ENCODE measurements around the gene CDH3. TPM values are rescaled to one million over a fixed set of nuclear protein-coding genes. Genes with fewer than 3 reads are reported as not detected.
A peak's percentile ranks its signal among the peaks of the same experiment; 100 is the strongest.
"Not testable (repeated sequence)": the region's sequence is repeated elsewhere in the genome, so short reads cannot be mapped to it uniquely, and the experiment has no call there.

The CDH3 gene
- total and polyA plus RNA-seq, 10 of the 15 experiments (the other 5 are each of a cell fraction or from before 2014, with no cell fraction given): 0.05 to 0.44 (median 0.12) TPM; not detected in 5

DNA sequence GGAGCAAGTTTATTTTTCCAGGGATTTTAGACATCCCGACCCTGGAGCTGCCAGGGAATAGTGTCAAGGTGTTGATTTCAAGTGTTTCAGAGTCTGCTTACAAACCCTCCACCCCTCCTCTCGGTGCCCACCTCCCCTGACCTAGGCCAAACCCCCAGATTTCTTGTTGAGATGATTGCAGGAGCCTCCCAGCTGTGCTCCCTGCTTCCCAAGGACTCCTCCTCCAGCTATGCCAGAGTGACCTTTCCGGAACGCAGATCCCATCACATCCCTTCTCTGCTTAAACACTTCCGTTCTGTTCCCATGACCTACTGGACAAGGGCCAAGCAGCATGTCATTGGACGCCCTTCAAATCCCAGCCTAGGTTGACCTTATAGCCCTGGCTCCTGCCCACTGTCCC, 68.3 kb downstream of the CDH3 start (continued):
- TF ChIP-seq BMI1 (IDR thresholded peaks at IDR 0.05; ENCODE audit: borderline replicate concordance): no peak
- TF ChIP-seq MTA3 (IDR thresholded peaks at IDR 0.05; ENCODE audit: borderline replicate concordance, low read length): no peak
- TF ChIP-seq NFYB (IDR thresholded peaks at IDR 0.05; ENCODE audit: insufficient read depth, low read depth, low read length): no peak
- TF ChIP-seq RUNX3 (IDR thresholded peaks at IDR 0.05; ENCODE audit: low read length): no peak
- TF ChIP-seq REST (IDR thresholded peaks at IDR 0.05; ENCODE audit: low read depth, low read length): no peak

- no peak overlapping the region for H3K4me2 ChIP-seq (ENCODE audit: control insufficient read depth, insufficient read depth)
- H3K79me2 ChIP-seq (ENCODE audit: control insufficient read depth, insufficient read depth, low read length): no peaks in the 10 kb centered on the region
- in situ Hi-C loops (cut with MboI): no loop called here
- SMC1A ChIA-PET (ENCODE audit: uncharacterized antibody, unreplicated experiment): interaction anchor here (1.4 kb wide), 1 partner anchor 41 kb away, joined by 3 read pairs; no protein-coding TSS in a partner anchor
- H3K9ac ChIP-seq (ENCODE audit: control insufficient read depth, insufficient read depth, low read length): no peak overlapping the region
- H2AFZ ChIP-seq (ENCODE audit: control insufficient read depth, low read depth, low read length): no peak overlapping the region
- H3K4me1 ChIP-seq (ENCODE audit: control insufficient read depth, insufficient read depth, low read length): peaks cover 16% of the 10 kb centered on the region
- CTCF ChIA-PET: interaction anchor here (0.6 to 1.4 kb wide), 3 partner anchors 11 to 30 kb away, joined by 3 to 4 read pairs (median 3); no protein-coding TSS in a partner anchor
- H3K4me3 ChIP-seq: no peak overlapping the region
- FAIRE-seq: no peak
- no TSS peak for BruUV-seq (replicated peaks)
- no peak for DNase-seq (ENCODE audit: low read depth, low spot score)
- RAD21 ChIA-PET (ENCODE audit: unreplicated experiment): no interaction called here
- WGBS (ENCODE audit: insufficient coverage, insufficient replicate concordance, low lambda C conversion rate, missing lambda C conversion rate): 65% methylated on average over 5 of the region's 5 CpGs
- POLR2A ChIA-PET: interaction anchor here (0.7 kb wide), 1 partner anchor 8 kb away, joined by 4 read pairs; no protein-coding TSS in a partner anchor
- TF ChIP-seq HCFC1 (IDR thresholded peaks at IDR 0.05; ENCODE audit: low read length) (no peak), SREBF1 (IDR thresholded peaks at IDR 0.05; ENCODE audit: low read length) (no peak), NR2F1 (conservative IDR thresholded peaks at IDR 0.05) (0 out of 2 replicates have a peak, but pooled peaks have one; percentile 28), CBX5 (IDR thresholded peaks at IDR 0.05; ENCODE audit: low read depth) (no peak), LARP7 (IDR thresholded peaks at IDR 0.05) (no peak), MYB (IDR thresholded peaks at IDR 0.05; ENCODE audit: borderline replicate concordance, low read depth, low read length) (no peak), EP300 (IDR thresholded peaks at IDR 0.05; ENCODE audit: borderline replicate concordance in 1 of 2, control insufficient read depth in 1 of 2, low read depth in 2 of 2, low read length in 2 of 2) (no peak), ZSCAN29 (IDR thresholded peaks at IDR 0.05) (no peak)
- intact Hi-C loops (cut with micrococcal nuclease; ENCODE audit: unreplicated experiment): no loop called here
- H3K27ac ChIP-seq (ENCODE audit: control insufficient read depth, insufficient read depth): no peak overlapping the region
- no peak for ATAC-seq
- no peaks in the 10 kb centered on the region for H3K27me3 ChIP-seq (replicated peaks in 1 of 2; ENCODE audit: control insufficient read depth in 2 of 2, insufficient read depth in 2 of 2, low read length in 1 of 2)
- no peaks in the 10 kb centered on the region for H3K36me3 ChIP-seq (ENCODE audit: control insufficient read depth in 2 of 2, insufficient read depth in 2 of 2, low read length in 1 of 2)
- H3K9me3 ChIP-seq (replicated peaks; ENCODE audit: control insufficient read depth, insufficient read depth, low read length): no peaks in the 10 kb centered on the region; the same call in 2 of the 3 replicates
- H4K20me1 ChIP-seq (ENCODE audit: control insufficient read depth, insufficient read depth): no peaks in the 10 kb centered on the region
These were observed 70.4 kb downstream of the CDH3 start for GRCh38 chr16:68715471-68715870.

DNA sequence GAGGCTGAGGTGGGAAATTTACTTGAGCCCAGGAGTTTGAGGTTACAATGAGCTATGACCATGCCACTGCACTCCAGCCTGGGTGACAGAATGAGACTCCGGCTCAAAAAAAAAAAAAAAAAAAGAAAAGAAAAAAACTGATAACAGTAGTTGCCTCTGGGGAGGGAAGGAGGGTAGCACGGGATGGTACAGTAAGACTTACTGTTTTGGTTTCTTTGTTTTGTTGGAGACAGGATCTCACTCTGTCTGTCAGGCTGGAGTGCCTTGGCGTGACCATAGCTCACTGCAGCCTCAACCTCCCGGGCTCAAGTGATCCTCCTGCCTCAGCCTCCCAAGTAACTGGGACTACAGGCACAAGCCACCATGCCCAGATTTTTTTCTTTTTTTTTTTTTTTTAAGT, 71.4 kb downstream of the CDH3 start:
- ChIA-PET POLR2A (interaction anchor here (0.6 kb wide), 2 partner anchors 42 to 54 kb away, joined by 4 to 5 read pairs; no protein-coding TSS in a partner anchor), SMC1A (ENCODE audit: uncharacterized antibody, unreplicated experiment) (interaction anchor here (1.1 to 1.4 kb wide), 2 partner anchors 13 to 44 kb away, joined by 4 read pairs; no protein-coding TSS in a partner anchor), CTCF (interaction anchor here (0.6 to 0.9 kb wide), 3 partner anchors 10 to 195 kb away, joined by 3 read pairs; no protein-coding TSS in a partner anchor), RAD21 (ENCODE audit: unreplicated experiment) (interaction anchor here (0.6 kb wide), 1 partner anchor 407 kb away, joined by 4 read pairs; no protein-coding TSS in a partner anchor)
- H3K79me2 ChIP-seq (ENCODE audit: control insufficient read depth, insufficient read depth, low read length); intact Hi-C loops (cut with micrococcal nuclease; ENCODE audit: unreplicated experiment); H3K4me3 ChIP-seq; FAIRE-seq; in situ Hi-C loops (cut with MboI); H3K9me3 ChIP-seq (replicated peaks; ENCODE audit: control insufficient read depth, insufficient read depth, low read length); H3K27ac ChIP-seq (ENCODE audit: control insufficient read depth, insufficient read depth); ATAC-seq; H3K27me3 ChIP-seq (replicated peaks in 1 of 2; ENCODE audit: control insufficient read depth in 2 of 2, insufficient read depth in 2 of 2, low read length in 1 of 2); H3K9ac ChIP-seq (ENCODE audit: control insufficient read depth, insufficient read depth, low read length); H3K36me3 ChIP-seq (ENCODE audit: control insufficient read depth in 2 of 2, insufficient read depth in 2 of 2, low read length in 1 of 2); H4K20me1 ChIP-seq (ENCODE audit: control insufficient read depth, insufficient read depth); DNase-seq (ENCODE audit: low read depth, low spot score); H2AFZ ChIP-seq (ENCODE audit: control insufficient read depth, low read depth, low read length); BruUV-seq (replicated peaks); H3K4me2 ChIP-seq (ENCODE audit: control insufficient read depth, insufficient read depth): not testable (repeated sequence)
- peaks cover 19% of the 10 kb centered on the region for H3K4me1 ChIP-seq (ENCODE audit: control insufficient read depth, insufficient read depth, low read length)
- 47% methylated on average over 4 of the region's 4 CpGs for WGBS (ENCODE audit: insufficient coverage, insufficient replicate concordance, low lambda C conversion rate, missing lambda C conversion rate)
